BE2C (cell line): Measurements from ENCODE around the gene MTFR1L.

ENCODE experiments used
- DNase-seq: peaks from one replicate; pipeline ENCODE4 v3.0.0-alpha.2; 2020
- H3K27me3 ChIP-seq: fragments of 250-450 bp; sonication (Bioruptor Pico); 2 replicates; pipeline ENCODE4 v1.5.1; 2020; ENCODE audit warnings: mild to moderate bottlenecking
- H3K36me3 ChIP-seq: fragments of 250-450 bp; sonication (Bioruptor Pico); 2 replicates; pipeline ENCODE4 v1.5.1; 2020; ENCODE audit warnings: mild to moderate bottlenecking
- H3K4me1 ChIP-seq: fragments of 250-450 bp; sonication (Bioruptor Pico); 2 replicates; pipeline ENCODE4 v1.5.1; 2020
- H3K4me3 ChIP-seq: 2 replicates; pipeline ENCODE4 v1.5.1; 2011; ENCODE audit warnings: low read depth, low read length
- H3K9me3 ChIP-seq: fragments of 250-450 bp; sonication (Bioruptor Pico); 2 replicates; pipeline ENCODE4 v1.5.1; 2020
- CTCF ChIP-seq: IDR thresholded peaks from 2 replicates; pipeline ENCODE4 v1.5.1; 2012; ENCODE audit warnings: mild to moderate bottlenecking, low read depth, low read length

The MTFR1L gene

GRCh38 chr1:25874635-25875153 lies 54.9 kb downstream of the MTFR1L start:
- no peaks in the 10 kb centered on the region for H3K9me3 ChIP-seq
- no peaks in the 10 kb centered on the region for H3K4me1 ChIP-seq
- TF ChIP-seq CTCF, result no peak
- no peak for DNase-seq
- peak overlapping the region; percentile 43 for H3K4me3 ChIP-seq
- H3K36me3 ChIP-seq, result no peaks in the 10 kb centered on the region
- H3K27me3 ChIP-seq, result no peaks in the 10 kb centered on the region

GRCh38 chr1:25875154-25875855 lies 55.6 kb downstream of the MTFR1L start, which contains the start of gene PAQR7:
PAQR7 (minus strand) TSS chr1:25875708; CDS start chr1:25863839, 11,869 bp downstream.
- H3K9me3 ChIP-seq, result no peaks in the 10 kb centered on the region
- no peaks in the 10 kb centered on the region for H3K4me1 ChIP-seq
- H3K4me3 ChIP-seq, result peak within 1 kb of the TSS; percentile 43
- peak; percentile 70 for DNase-seq
- no peaks in the 10 kb centered on the region for H3K27me3 ChIP-seq
- no peak for TF ChIP-seq CTCF
- no peaks in the 10 kb centered on the region for H3K36me3 ChIP-seq

- Histone ChIP-seq H3K4me1 (no peaks in the 10 kb centered on the region), H3K27me3 (no peaks in the 10 kb centered on the region), H3K4me3 (peak overlapping the region; percentile 29), H3K9me3 (no peaks in the 10 kb centered on the region), H3K36me3 (no peaks in the 10 kb centered on the region)
- no peak for TF ChIP-seq CTCF
- no peak for DNase-seq
These were observed 56.3 kb downstream of the MTFR1L start for GRCh38 chr1:25875856-25876692.

- Histone ChIP-seq H3K9me3 (no peaks in the 10 kb centered on the region), H3K36me3 (no peaks in the 10 kb centered on the region), H3K4me3 (no peak overlapping the region), H3K4me1 (no peaks in the 10 kb centered on the region), H3K27me3 (no peaks in the 10 kb centered on the region)
- TF ChIP-seq CTCF, result no peak
- no peak for DNase-seq
These were observed 56.9 kb downstream of the MTFR1L start for GRCh38 chr1:25876693-25877077.

- DNase-seq, result no peak
- H3K36me3 ChIP-seq, result no peaks in the 10 kb centered on the region
- no peaks in the 10 kb centered on the region for H3K27me3 ChIP-seq
- TF ChIP-seq CTCF, result no peak
- no peaks in the 10 kb centered on the region for H3K9me3 ChIP-seq
- no peak overlapping the region for H3K4me3 ChIP-seq
- no peaks in the 10 kb centered on the region for H3K4me1 ChIP-seq
These were observed 57.4 kb downstream of the MTFR1L start for GRCh38 chr1:25877155-25877554.
